Neural progenitor cell (in vitro differentiated cells): ENCODE measurements around the gene METTL8.

Experiments
- CTCF ChIP-seq: fragments of 200-600 bp; sonication (generic); IDR thresholded peaks from 2 replicates; pipeline ENCODE4 v1.5.1; 2017; ENCODE audit warnings: antibody characterized with exemption, mild to moderate bottlenecking
- EZH2 ChIP-seq: fragments of 200-600 bp; sonication (generic); IDR thresholded peaks from 2 replicates; pipeline ENCODE4 v1.6.1; 2017; ENCODE audit warnings: antibody characterized with exemption, mild to moderate bottlenecking, moderate library complexity
- EZH2phosphoT487 ChIP-seq: fragments of 200-600 bp; sonication (generic); IDR thresholded peaks from 2 replicates; pipeline ENCODE4 v1.6.1; 2017; ENCODE audit warnings: antibody characterized with exemption

- no peak for TF ChIP-seq CTCF
- no peak for TF ChIP-seq EZH2
- TF ChIP-seq EZH2phosphoT487 = no peak
Measured at GRCh38 chr2:171412571-171413175, 21.1 kb downstream of the METTL8 start.
